Measurements from ENCODE around the gene IQGAP3. TPM values are rescaled to one million over a fixed set of nuclear protein-coding genes. Genes with fewer than 3 reads are reported as not detected.

Gene IQGAP3
- total and polyA plus RNA-seq, 7 experiments from 2014 or later: 0.24 to 14.4 TPM; not detected in 5

DNA sequence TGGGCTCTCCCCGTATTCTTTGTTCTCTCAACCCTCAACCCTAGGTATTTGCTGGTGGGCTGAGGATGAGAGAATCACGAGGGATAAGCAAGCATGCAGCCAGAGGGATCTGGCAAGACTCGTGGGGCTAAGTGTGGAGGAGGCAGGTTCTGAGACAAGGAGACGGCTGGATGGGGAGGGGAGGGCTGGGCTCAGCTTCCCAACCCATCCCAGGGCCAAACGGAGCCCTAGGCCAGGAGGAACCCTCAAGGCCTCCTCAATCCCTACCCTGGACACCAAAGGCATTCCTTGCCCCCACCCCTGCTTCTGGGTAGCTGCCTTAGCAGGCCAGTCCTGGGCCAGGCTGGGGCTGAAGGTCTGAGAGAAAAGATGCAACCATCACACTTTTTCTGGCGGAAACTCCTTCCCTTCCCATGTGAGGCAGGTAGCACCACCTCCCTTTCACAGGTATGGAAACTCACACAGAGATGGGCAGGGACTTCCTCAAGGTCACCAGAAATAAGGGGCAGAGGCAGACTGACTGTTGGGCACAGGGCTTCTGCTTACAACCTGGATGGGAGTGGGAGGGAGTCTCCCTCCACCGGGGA is 78.0 kb downstream of the IQGAP3 start:
- H3K27me3 Mint-ChIP-seq: no peaks in the 10 kb centered on the region
- H3K27ac ChIP-seq (ENCODE audit: low read depth, low read length): peak overlapping the region; percentile 59

DNA sequence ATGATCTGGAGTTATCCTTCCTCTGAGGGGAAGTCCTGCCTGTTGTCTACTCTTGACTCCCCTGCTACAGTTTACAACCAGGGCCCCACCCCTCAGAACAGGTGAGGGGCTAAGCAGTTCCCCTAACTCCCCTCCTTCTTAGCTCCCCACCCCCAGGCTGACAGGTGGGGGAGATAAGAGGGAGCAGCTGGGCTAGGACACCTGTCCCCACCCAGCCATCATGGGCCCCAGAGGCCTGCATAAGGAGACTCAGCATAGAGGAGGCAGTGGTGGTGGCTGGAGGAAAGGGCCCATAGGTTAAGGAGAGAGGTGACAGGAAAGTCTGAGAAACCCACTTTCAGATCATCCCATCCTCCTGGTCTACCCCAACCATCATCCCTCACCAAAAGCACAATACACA is 78.6 kb downstream of the IQGAP3 start:
- peak overlapping the region in 9 of 10 donors; percentile 23 to 94 (median 63) for H3K4me3 Mint-ChIP-seq
- H3K27me3 Mint-ChIP-seq: no peaks in the 10 kb centered on the region
- CTCF ChIA-PET: interaction anchor here (0.8 to 1.5 kb wide), 2 partner anchors 9 to 13 kb away, joined by 4 to 5 read pairs; no protein-coding TSS in a partner anchor
- ATAC-seq (no peak), DNase-seq (no peak)
- H3K36me3 ChIP-seq (ENCODE audit: control insufficient read depth in 2 of 3, insufficient read depth in 3 of 3, low read length in 3 of 3): peaks cover 0 to 4% (median 0%) of the 10 kb centered on the region in 3 experiments
- H3K27ac ChIP-seq (ENCODE audit: low read depth, low read length): peak overlapping the region; percentile 59
- peaks cover 0 to 2% (median 0%) of the 10 kb centered on the region in 11 donors for H3K9me3 Mint-ChIP-seq
- peak overlapping the region in 8 of 9 donors; percentile 46 to 99 (median 84) for H3K27ac Mint-ChIP-seq
- peaks cover 84 to 100% (median 97%) of the 10 kb centered on the region in 7 donors for H3K4me1 Mint-ChIP-seq
- peaks cover 95 to 97% of the 10 kb centered on the region in 2 donors for H3K4me1 ChIP-seq (ENCODE audit: control insufficient read depth in 2 of 2, insufficient read depth in 2 of 2, low read length in 2 of 2)
- H3K9me3 ChIP-seq (ENCODE audit: control insufficient read depth in 2 of 3, low read length in 3 of 3): no peaks in the 10 kb centered on the region
- no peak overlapping the region for H3K4me3 ChIP-seq (ENCODE audit: low read length)
- no peaks in the 10 kb centered on the region for H3K27me3 ChIP-seq (ENCODE audit: control insufficient read depth in 2 of 2, insufficient read depth in 2 of 2, low read length in 2 of 2)
- POLR2A ChIA-PET: interaction anchor here (1.0 to 16.2 kb wide), 3 partner anchors 6 to 98 kb away, joined by 3 to 256 read pairs (median 256); partner anchors contain the start of genes MEF2D and NAXE
- H3K36me3 Mint-ChIP-seq: peaks cover 4 to 17% (median 5%) of the 10 kb centered on the region in 5 donors
- intact Hi-C loops (cut with micrococcal nuclease): no loop called here

More for the DNA sequence above, 78.0 kb downstream of the IQGAP3 start:
- ChIA-PET CTCF (interaction anchor here (1.5 kb wide), 1 partner anchor 14 kb away, joined by 5 read pairs; no protein-coding TSS in a partner anchor), POLR2A (interaction anchor here (1.0 to 16.2 kb wide), 4 partner anchors 6 to 97 kb away, joined by 3 to 256 read pairs (median 130); partner anchors contain the start of genes MEF2D and NAXE)
- Mint-ChIP-seq H3K9me3 (peaks cover 0 to 1% (median 0%) of the 10 kb centered on the region in 11 donors), H3K4me3 (peak overlapping the region in 9 of 10 donors; percentile 23 to 94 (median 77)), H3K4me1 (peaks cover 78 to 97% (median 91%) of the 10 kb centered on the region in 7 donors), H3K36me3 (peaks cover 4 to 15% (median 5%) of the 10 kb centered on the region in 5 donors), H3K27ac (peak overlapping the region in 8 of 9 donors; percentile 46 to 99 (median 84))
- no peaks in the 10 kb centered on the region for H3K27me3 ChIP-seq (ENCODE audit: control insufficient read depth in 2 of 2, insufficient read depth in 2 of 2, low read length in 2 of 2)
- intact Hi-C loops (cut with micrococcal nuclease): no loop called here
- no peaks in the 10 kb centered on the region for H3K9me3 ChIP-seq (ENCODE audit: control insufficient read depth in 2 of 3, low read length in 3 of 3)
- ATAC-seq (no peak), DNase-seq (no peak)
- peaks cover 92 to 94% of the 10 kb centered on the region in 2 donors for H3K4me1 ChIP-seq (ENCODE audit: control insufficient read depth in 2 of 2, insufficient read depth in 2 of 2, low read length in 2 of 2)
- peaks cover 0 to 4% (median 0%) of the 10 kb centered on the region in 3 experiments for H3K36me3 ChIP-seq (ENCODE audit: control insufficient read depth in 2 of 3, insufficient read depth in 3 of 3, low read length in 3 of 3)
- H3K4me3 ChIP-seq (ENCODE audit: low read length): no peak overlapping the region

DNA sequence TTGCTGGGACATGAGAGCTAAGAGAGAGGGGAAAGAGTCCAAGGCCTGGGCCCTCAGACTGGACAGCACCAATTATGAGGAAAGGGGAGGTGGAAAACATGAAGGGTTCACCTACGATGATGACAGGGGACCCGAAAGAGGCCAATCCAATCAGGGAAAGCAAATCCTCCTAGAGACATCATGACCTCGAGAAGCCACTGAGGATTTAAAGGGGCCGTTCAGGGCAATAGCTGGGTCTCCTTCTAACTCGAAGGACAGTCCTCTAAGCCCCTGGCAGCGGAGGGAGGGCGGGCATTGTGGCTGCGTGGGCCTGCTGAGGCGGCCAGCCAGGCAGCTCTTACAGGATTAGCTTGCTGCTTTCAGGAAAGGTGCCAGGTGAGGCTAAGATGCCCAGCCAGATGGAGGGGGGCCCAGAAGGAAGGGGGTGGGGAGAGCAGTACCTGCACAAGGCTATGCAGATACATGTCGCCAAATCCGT is 79.2 kb downstream of the IQGAP3 start:
- Mint-ChIP-seq H3K9me3 (peaks cover 0 to 2% (median 0%) of the 10 kb centered on the region in 11 donors), H3K27ac (peak overlapping the region in 8 of 9 donors; percentile 44 to 99 (median 88)), H3K4me3 (peak overlapping the region in 9 of 10 donors; percentile 35 to 88 (median 74)), H3K27me3 (no peaks in the 10 kb centered on the region), H3K4me1 (peaks cover 87 to 100% (median 97%) of the 10 kb centered on the region in 7 donors), H3K36me3 (peaks cover 4 to 17% (median 5%) of the 10 kb centered on the region in 5 donors)
- ATAC-seq (no peak), DNase-seq (no peak)
- Histone ChIP-seq H3K27ac (ENCODE audit: low read depth, low read length) (peak overlapping the region; percentile 59), H3K36me3 (ENCODE audit: control insufficient read depth in 2 of 3, insufficient read depth in 3 of 3, low read length in 3 of 3) (peaks cover 0 to 4% (median 0%) of the 10 kb centered on the region in 3 experiments), H3K9me3 (ENCODE audit: control insufficient read depth in 2 of 3, low read length in 3 of 3) (no peaks in the 10 kb centered on the region), H3K4me1 (ENCODE audit: control insufficient read depth in 2 of 2, insufficient read depth in 2 of 2, low read length in 2 of 2) (peaks cover 97 to 99% of the 10 kb centered on the region in 2 donors), H3K4me3 (ENCODE audit: low read length) (no peak overlapping the region), H3K27me3 (ENCODE audit: control insufficient read depth in 2 of 2, insufficient read depth in 2 of 2, low read length in 2 of 2) (no peaks in the 10 kb centered on the region)
- intact Hi-C loops (cut with micrococcal nuclease): no loop called here
- CTCF ChIA-PET: interaction anchor here (0.6 to 1.5 kb wide), 5 partner anchors 8 to 185 kb away, joined by 3 to 5 read pairs (median 3); no protein-coding TSS in a partner anchor
- POLR2A ChIA-PET: interaction anchor here (1.0 to 16.2 kb wide), 4 partner anchors 6 to 98 kb away, joined by 3 to 256 read pairs (median 130); partner anchors contain the start of genes MEF2D and NAXE

DNA sequence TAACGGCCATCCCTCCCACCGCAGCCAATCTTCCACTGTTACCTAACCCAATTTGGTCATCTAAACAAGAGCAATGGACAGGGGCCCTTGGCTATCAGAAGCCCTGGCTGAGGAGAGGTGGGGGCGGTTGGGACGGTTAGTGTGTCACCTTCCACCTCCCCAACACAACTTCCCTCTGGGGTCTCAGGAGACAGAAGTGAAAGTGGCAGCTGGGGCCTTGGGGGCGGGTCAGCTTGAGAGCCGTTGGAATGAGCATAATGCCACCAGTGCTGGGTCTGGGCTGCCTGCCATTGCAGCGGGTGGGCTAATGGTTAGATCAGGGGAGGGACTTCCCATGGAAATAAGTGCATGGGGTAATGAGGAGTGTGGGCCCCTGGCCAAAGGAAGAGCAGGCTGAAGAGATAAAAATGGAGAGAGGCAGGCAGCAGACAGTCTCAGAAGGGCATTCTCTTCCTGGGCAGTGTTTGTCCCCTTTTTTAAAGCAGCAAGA is 79.7 kb downstream of the IQGAP3 start:
- intact Hi-C loops (cut with micrococcal nuclease): loop anchor here in 1 of 2 donors (1.0 kb wide), 1 partner anchor 8 kb away; the partner anchor contains the start of gene MEF2D
- ChIA-PET CTCF (interaction anchor here (0.6 to 4.8 kb wide), 5 partner anchors 9 to 186 kb away, joined by 3 to 22 read pairs (median 3); no protein-coding TSS in a partner anchor), POLR2A (interaction anchor here (1.0 to 16.2 kb wide), 4 partner anchors 6 to 32 kb away, joined by 3 to 256 read pairs (median 130); partner anchors contain the start of gene MEF2D)
- no peak overlapping the region for H3K4me3 ChIP-seq (ENCODE audit: low read length)
- peaks cover 0 to 2% (median 0%) of the 10 kb centered on the region in 11 donors for H3K9me3 Mint-ChIP-seq
- DNase-seq (no peak), ATAC-seq (no peak)
- no peaks in the 10 kb centered on the region for H3K27me3 Mint-ChIP-seq
- H3K27me3 ChIP-seq (ENCODE audit: control insufficient read depth in 2 of 2, insufficient read depth in 2 of 2, low read length in 2 of 2): no peaks in the 10 kb centered on the region
- H3K27ac Mint-ChIP-seq: peak overlapping the region in 8 of 9 donors; percentile 44 to 99 (median 88)
- peaks cover 87 to 100% (median 97%) of the 10 kb centered on the region in 7 donors for H3K4me1 Mint-ChIP-seq
- H3K27ac ChIP-seq (ENCODE audit: low read depth, low read length): peak overlapping the region; percentile 59
- peaks cover 4 to 16% (median 5%) of the 10 kb centered on the region in 5 donors for H3K36me3 Mint-ChIP-seq
- H3K36me3 ChIP-seq (ENCODE audit: control insufficient read depth in 2 of 3, insufficient read depth in 3 of 3, low read length in 3 of 3): peaks cover 0 to 4% (median 0%) of the 10 kb centered on the region in 3 experiments
- H3K4me1 ChIP-seq (ENCODE audit: control insufficient read depth in 2 of 2, insufficient read depth in 2 of 2, low read length in 2 of 2): peaks cover 97 to 99% of the 10 kb centered on the region in 2 donors
- no peaks in the 10 kb centered on the region for H3K9me3 ChIP-seq (ENCODE audit: control insufficient read depth in 2 of 3, low read length in 3 of 3)
- H3K4me3 Mint-ChIP-seq: peak overlapping the region in 9 of 10 donors; percentile 39 to 88 (median 81)

DNA sequence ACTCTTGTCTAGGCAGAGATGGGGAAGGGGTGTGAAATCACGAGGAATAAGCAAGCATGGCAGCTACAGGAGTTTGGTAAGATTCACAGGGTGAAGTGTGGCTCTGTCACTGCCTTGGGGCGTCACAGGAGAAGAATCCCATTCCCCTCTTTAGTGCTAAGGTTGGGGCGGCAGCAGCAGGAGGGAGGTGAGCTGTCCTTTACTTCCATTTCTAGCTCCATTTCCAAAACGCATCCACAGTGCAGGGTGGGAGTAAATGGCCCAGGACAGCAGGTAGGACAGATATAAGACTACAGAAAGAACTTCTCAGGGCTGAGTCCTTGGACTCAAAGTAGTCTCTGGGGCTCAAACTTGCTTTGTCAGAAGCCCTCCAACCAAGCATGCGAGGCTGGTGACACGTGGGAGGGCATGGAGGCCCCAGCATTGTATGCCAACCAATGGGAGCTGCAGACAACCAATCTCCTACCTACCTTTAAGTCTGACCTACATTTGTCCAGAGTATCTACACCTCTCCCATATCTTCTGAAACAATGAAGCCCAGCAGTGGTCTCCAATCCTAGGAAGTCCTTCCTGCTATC is 80.3 kb downstream of the IQGAP3 start:
- H3K9me3 ChIP-seq (ENCODE audit: control insufficient read depth in 2 of 3, low read length in 3 of 3): no peaks in the 10 kb centered on the region
- H3K9me3 Mint-ChIP-seq: peaks cover 0 to 2% (median 0%) of the 10 kb centered on the region in 11 donors
- peak overlapping the region in 8 of 9 donors; percentile 81 to 99 (median 92) for H3K27ac Mint-ChIP-seq
- peaks cover 86 to 100% (median 97%) of the 10 kb centered on the region in 7 donors for H3K4me1 Mint-ChIP-seq
- H3K36me3 ChIP-seq (ENCODE audit: control insufficient read depth in 2 of 3, insufficient read depth in 3 of 3, low read length in 3 of 3): peaks cover 0 to 4% (median 0%) of the 10 kb centered on the region in 3 experiments
- H3K27me3 Mint-ChIP-seq: no peaks in the 10 kb centered on the region
- CTCF ChIA-PET: interaction anchor here (1.0 to 4.8 kb wide), 5 partner anchors 9 to 34 kb away, joined by 3 to 22 read pairs (median 3); no protein-coding TSS in a partner anchor
- ATAC-seq (no peak), DNase-seq (no peak)
- H3K4me3 ChIP-seq (ENCODE audit: low read length): no peak overlapping the region
- POLR2A ChIA-PET: interaction anchor here (1.0 to 16.2 kb wide), 4 partner anchors 8 to 33 kb away, joined by 3 to 256 read pairs (median 6); partner anchors contain the start of gene MEF2D
- peaks cover 4 to 16% (median 5%) of the 10 kb centered on the region in 5 donors for H3K36me3 Mint-ChIP-seq
- H3K4me1 ChIP-seq (ENCODE audit: control insufficient read depth in 2 of 2, insufficient read depth in 2 of 2, low read length in 2 of 2): peaks cover 97 to 99% of the 10 kb centered on the region in 2 donors
- peak overlapping the region; percentile 59 for H3K27ac ChIP-seq (ENCODE audit: low read depth, low read length)
- intact Hi-C loops (cut with micrococcal nuclease): loop anchor here in 1 of 2 donors (1.0 kb wide), 1 partner anchor 8 kb away; the partner anchor contains the start of gene MEF2D
- peak overlapping the region; percentile 5 to 88 (median 79) for H3K4me3 Mint-ChIP-seq
- H3K27me3 ChIP-seq (ENCODE audit: control insufficient read depth in 2 of 2, insufficient read depth in 2 of 2, low read length in 2 of 2): no peaks in the 10 kb centered on the region
